Measurements from ENCODE around the gene CHD2.

GRCh38 chr15:92900731-92901071, 577 bp downstream of the CHD2 start:
- TF ChIP-seq EZH2phosphoT487 (IDR thresholded peaks at IDR 0.05; ENCODE audit: insufficient read depth, low read depth) (no peak), EZH2 (IDR thresholded peaks at IDR 0.05; ENCODE audit: insufficient read depth, poor library complexity, severe bottlenecking) (no peak)

Measured in GM23248 (cell line).